ENCODE measurements around the gene SELENOO. TPM values are rescaled to one million over a fixed set of nuclear protein-coding genes. Genes with fewer than 3 reads are reported as not detected.

The SELENOO gene
- total and polyA plus RNA-seq, 9 donors = 0.40 to 31.1 (median 23.0) TPM

GRCh38 chr22:50173311-50173982 is 27.4 kb upstream of the SELENOO start:
- TF ChIP-seq POLR2A (IDR thresholded peaks at IDR 0.05) (no peak), EP300 (IDR thresholded peaks at IDR 0.05) (no peak)
- TF ChIP-seq, protein P1, sequence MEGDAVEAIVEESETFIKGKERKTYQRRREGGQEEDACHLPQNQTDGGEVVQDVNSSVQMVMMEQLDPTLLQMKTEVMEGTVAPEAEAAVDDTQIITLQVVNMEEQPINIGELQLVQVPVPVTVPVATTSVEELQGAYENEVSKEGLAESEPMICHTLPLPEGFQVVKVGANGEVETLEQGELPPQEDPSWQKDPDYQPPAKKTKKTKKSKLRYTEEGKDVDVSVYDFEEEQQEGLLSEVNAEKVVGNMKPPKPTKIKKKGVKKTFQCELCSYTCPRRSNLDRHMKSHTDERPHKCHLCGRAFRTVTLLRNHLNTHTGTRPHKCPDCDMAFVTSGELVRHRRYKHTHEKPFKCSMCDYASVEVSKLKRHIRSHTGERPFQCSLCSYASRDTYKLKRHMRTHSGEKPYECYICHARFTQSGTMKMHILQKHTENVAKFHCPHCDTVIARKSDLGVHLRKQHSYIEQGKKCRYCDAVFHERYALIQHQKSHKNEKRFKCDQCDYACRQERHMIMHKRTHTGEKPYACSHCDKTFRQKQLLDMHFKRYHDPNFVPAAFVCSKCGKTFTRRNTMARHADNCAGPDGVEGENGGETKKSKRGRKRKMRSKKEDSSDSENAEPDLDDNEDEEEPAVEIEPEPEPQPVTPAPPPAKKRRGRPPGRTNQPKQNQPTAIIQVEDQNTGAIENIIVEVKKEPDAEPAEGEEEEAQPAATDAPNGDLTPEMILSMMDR (IDR thresholded peaks at IDR 0.05) = no peak
- Histone ChIP-seq H3K36me3 (no peaks in the 10 kb centered on the region), H3K4me3 (no peak overlapping the region), H3K9me3 (no peaks in the 10 kb centered on the region), H3K27ac (no peak overlapping the region), H3K4me1 (ENCODE audit: insufficient read depth) (peaks cover 5% of the 10 kb centered on the region), H3K27me3 (no peaks in the 10 kb centered on the region)
- DNase-seq = peak in 2 of 5 donors; percentile 19 to 28
- intact Hi-C loops (cut with DNase I) = no loop called here
- 78 to 88% (median 87%) methylated on average over 26 of the region's 26 CpGs for WGBS, 3 donors

DNA sequence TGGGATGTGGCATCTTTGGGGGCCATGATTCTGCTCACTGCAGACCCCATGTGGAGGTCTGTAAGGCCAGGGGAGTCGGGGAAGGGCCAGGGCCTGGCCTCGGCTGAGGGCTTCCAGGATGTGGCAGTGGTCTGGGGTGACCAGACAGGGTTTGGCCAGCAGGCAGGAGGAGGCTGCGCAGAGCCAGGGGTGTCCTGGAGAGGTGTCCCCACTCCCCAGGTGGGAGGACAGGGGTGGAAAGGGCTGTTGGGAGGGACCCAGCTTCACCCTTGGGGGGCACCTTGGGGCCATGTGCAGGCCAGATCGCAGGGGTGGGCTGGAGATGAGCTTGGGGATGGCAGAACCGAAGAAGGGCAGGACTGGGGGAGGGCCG is 26.8 kb upstream of the SELENOO start:
- TF ChIP-seq EP300 (IDR thresholded peaks at IDR 0.05) = no peak
- no peak for TF ChIP-seq POLR2A (IDR thresholded peaks at IDR 0.05)
- TF ChIP-seq, protein P1 (IDR thresholded peaks at IDR 0.05) = no peak
- WGBS, 3 donors = 84 to 100% (median 92%) methylated on average over 6 of the region's 6 CpGs
- no peaks in the 10 kb centered on the region for H3K27me3 ChIP-seq
- DNase-seq = no peak
- intact Hi-C loops (cut with DNase I) = no loop called here
- H3K9me3 ChIP-seq = no peaks in the 10 kb centered on the region
- peaks cover 5% of the 10 kb centered on the region for H3K4me1 ChIP-seq (ENCODE audit: insufficient read depth)
- no peak overlapping the region for H3K4me3 ChIP-seq
- no peak overlapping the region for H3K27ac ChIP-seq
- no peaks in the 10 kb centered on the region for H3K36me3 ChIP-seq

GRCh38 chr22:50174382-50175190 is 26.2 kb upstream of the SELENOO start:
- TF ChIP-seq, protein P1 (IDR thresholded peaks at IDR 0.05) = no peak
- no peak for TF ChIP-seq POLR2A (IDR thresholded peaks at IDR 0.05)
- TF ChIP-seq EP300 (IDR thresholded peaks at IDR 0.05) = no peak
- intact Hi-C loops (cut with DNase I) = no loop called here
- Histone ChIP-seq H3K9me3 (no peaks in the 10 kb centered on the region), H3K4me3 (no peak overlapping the region), H3K27me3 (no peaks in the 10 kb centered on the region), H3K4me1 (ENCODE audit: insufficient read depth) (peaks cover 4% of the 10 kb centered on the region), H3K36me3 (no peaks in the 10 kb centered on the region), H3K27ac (no peak overlapping the region)
- 86 to 92% (median 91%) methylated on average over 18 to 27 of the region's 27 CpGs for WGBS, 3 donors
- DNase-seq = peak in 2 of 5 donors; percentile 21 to 31

GRCh38 chr22:50175191-50175461 is 25.7 kb upstream of the SELENOO start:
- H3K4me1 ChIP-seq (ENCODE audit: insufficient read depth) = peaks cover 4% of the 10 kb centered on the region
- intact Hi-C loops (cut with DNase I) = no loop called here
- no peak overlapping the region for H3K4me3 ChIP-seq
- no peaks in the 10 kb centered on the region for H3K27me3 ChIP-seq
- no peak overlapping the region for H3K27ac ChIP-seq
- 83 to 89% (median 85%) methylated on average over 6 of the region's 6 CpGs for WGBS, 3 donors
- no peaks in the 10 kb centered on the region for H3K9me3 ChIP-seq
- DNase-seq = no peak
- H3K36me3 ChIP-seq = no peaks in the 10 kb centered on the region
- TF ChIP-seq, protein P1 (IDR thresholded peaks at IDR 0.05) = no peak
- TF ChIP-seq POLR2A (IDR thresholded peaks at IDR 0.05) = no peak
- no peak for TF ChIP-seq EP300 (IDR thresholded peaks at IDR 0.05)

Data from ovary (tissue), 9 donors.